Left cardiac atrium (tissue), 4 donors: ENCODE results near the gene JUP. TPM values are rescaled to one million over a fixed set of nuclear protein-coding genes. Genes with fewer than 3 reads are reported as not detected.

ENCODE experiments used
- ATAC-seq, 2 donors: fragments of 200-7000 bp; cut with Tn5 transposase; one replicate each; pipeline ENCODE4 v1.9.1; 2020; ENCODE audit warnings: mild to moderate bottlenecking in 2 of 2, moderate library complexity in 2 of 2
- DNase-seq: peaks from one replicate; pipeline ENCODE4 v3.0.0-alpha.2; 2020
- intact Hi-C, 2 donors: fragments of 100-400 bp; cut with DNase I; formaldehyde crosslinking; loops; one replicate each; pipeline versions ENCODE4 v1.14.1 to v1.15.1; 2022 to 2023
- total RNA-seq, 2 donors: library from RNA; stranded (reverse); fragmentation: NEBNext Ultra II Directional; extraction: Animal tissue kit (Norgen Biotek cat#: 25700); gene quantifications; one replicate each; pipeline ENCODE4 v1.2.1, GENCODE V29; 2021
- donor health status: DM: no; HTN: yes; CAD: no.
- donor health status: DM: no; HTN: yes; CAD: no; lungs with severe emphysema.
- donor health status: DM: yes; HTN: yes; CAD: no.
- donor health status: Dilated cardiomyopathy.

Gene JUP
- total RNA-seq, 2 donors from 2014 or later, result 117 to 139 TPM

DNA sequence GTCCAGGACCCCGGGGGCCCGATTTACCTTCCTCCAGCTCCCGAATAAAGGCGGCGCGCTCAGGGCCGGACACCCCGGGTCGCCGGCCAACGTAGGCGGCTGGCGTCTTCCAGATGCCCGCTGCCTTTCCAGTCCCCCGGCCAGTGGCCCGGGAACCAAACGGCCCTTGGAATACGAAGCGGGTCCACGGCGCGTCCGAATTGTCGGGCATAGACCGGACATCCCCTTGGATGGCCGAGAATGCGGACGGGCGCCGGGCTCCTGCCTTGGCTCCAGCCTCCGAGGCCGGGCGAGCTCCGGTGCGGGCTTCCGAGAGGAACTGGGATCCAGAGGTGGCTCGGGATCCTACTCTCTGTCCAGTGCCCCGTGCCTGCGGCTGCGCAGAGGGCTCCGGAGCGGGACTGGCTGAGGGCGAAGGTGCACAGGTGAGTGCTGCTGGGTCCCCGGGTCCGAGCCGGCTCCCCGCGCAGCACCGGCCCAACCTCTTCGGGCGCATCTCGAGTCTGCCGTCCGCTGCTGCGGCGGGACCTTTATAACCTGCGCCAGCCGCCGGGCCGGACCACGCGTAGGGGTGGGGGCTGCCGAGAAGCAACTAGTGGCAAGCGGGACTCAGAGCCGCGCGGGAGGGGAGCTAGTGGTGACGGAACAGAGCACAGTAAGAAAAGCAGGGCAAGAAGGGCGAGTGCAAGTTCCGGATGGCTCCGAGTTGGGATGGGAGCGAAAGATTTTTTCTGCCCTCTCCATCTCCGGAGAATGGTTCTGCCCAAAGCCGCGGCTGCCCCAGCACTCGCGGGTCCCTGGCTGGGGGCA, 52.2 kb downstream of the JUP start, which contains the start of gene HAP1:
HAP1 (minus strand) TSS at position 505 of the 810 bp plus-strand sequence; CDS start at position 496, 9 bp downstream.
- intact Hi-C loops, result no loop called here
- peak; percentile 37 for DNase-seq
- ATAC-seq, result peak; percentile 8 to 42

DNA sequence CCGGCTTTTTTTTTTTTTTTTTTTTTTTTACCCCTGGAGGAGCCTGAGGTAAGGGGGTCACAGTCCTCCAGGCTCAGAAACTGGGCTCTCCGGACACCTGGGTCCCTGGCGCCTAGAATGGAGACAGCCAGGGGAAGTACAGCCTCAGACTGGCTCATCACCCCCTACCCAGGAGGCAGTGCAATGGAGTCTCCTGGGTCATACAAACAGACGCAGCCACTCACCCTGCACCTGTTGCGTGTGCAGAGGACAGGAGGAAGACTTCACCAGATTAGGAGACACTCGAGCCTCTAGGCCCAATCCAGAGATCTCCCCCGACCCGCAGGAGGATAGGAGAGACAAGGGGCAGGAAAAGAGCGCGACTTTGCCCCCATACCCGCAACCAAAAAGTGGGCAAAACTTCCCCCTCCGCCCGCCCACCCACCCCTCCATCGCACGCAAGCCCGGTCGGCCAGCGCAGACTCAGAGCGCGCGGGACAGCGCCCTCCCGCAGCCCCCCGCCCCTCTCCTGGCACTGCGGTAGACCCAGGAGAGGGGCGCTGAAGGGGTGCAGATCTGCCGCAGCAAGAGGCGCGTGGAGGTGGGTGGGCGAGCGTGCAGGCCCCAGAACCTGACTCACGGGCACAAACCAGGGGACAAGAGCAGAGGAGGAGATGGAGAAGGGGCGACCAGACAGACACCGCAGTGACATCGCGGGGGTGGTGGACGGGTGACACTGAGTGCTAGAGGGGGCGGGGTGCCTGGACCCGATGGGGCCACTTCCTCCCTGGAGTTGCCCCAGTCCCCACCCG, 53.0 kb downstream of the JUP start:
- intact Hi-C loops, result no loop called here
- no peak for ATAC-seq
- no peak for DNase-seq

DNA sequence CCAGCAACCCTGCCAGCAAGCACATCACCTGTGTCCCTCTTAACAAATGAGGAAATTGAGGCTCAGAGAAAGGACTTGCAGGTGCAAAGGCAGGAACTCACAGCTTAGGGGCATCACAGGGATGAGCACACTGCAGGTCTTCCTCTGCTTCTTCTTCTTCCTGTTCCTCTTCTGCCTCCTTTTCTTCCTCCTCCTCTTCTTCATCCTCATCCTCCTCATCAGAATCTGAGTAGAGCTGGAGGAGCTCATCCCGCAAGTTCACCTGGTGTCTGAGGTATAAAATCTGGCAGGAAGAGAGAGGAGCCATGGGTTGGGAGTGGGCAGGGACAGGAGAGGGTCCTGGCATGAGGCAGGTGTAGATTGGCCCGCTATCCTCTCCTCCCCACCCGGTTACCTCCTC, 54.7 kb downstream of the JUP start:
- DNase-seq (no peak), ATAC-seq (no peak)
- intact Hi-C loops, result no loop called here

DNA sequence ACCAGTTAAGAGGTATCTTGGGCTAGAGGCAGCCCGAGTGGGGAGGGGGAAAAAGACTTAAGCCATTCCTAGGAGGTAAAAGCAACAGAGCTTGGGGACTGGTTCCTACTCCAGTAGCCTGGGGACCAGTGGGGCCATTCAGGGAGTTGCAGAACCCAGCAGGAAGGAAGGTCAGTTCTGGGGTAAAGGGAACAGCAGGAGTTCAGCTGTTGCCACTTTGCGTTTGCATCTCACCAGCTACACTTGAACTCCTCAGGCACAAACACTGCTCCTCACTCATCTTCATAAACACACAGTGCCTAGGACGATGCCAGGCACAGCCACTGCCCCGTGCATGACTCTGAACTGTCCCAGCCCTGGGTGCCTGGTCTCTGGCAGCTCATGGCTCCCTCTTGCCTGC, 56.0 kb downstream of the JUP start:
- intact Hi-C loops, result no loop called here
- ATAC-seq, result no peak
- DNase-seq, result no peak

DNA sequence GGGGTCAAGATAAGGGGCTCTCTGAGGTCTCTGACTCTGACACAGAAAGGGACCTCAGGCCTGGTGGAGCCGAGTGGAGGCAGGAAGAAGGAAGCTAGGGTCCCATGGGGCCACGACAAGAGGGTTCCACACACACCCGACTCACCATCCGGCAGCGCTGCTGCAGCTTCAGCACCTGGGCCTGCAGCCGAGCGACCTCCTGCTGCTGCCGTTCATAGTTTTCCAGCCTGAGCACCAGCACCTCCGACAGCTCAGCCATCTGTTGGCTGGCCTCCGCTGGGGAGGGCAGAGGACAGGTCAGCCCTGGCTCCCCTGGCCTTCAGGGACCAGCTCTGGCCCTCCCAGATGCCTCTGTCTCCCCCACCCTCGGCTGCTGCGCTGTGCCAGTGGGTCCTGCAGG, 58.5 kb downstream of the JUP start:
- ATAC-seq (no peak), DNase-seq (no peak)
- intact Hi-C loops, result no loop called here

DNA sequence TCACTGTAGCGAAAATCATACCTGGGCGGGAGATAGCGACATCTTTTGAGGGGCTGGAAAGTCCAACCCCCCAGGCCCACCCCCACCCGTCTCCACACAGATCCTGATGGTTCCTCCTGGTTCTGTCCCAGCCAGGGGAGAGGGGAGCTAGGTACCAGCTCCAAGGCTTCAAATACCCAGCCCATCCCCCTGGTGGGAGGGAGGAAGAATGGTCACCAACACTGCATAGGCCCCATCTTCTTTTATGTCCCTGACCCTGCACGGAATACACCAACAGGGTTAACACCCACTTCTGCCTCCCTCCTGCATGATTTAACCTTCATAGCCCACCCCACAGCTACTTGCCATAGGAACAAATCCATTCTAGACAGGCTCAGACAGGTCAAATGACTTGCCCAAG, 61.4 kb downstream of the JUP start:
- no peak for DNase-seq
- ATAC-seq, result no peak
- intact Hi-C loops, result no loop called here

DNA sequence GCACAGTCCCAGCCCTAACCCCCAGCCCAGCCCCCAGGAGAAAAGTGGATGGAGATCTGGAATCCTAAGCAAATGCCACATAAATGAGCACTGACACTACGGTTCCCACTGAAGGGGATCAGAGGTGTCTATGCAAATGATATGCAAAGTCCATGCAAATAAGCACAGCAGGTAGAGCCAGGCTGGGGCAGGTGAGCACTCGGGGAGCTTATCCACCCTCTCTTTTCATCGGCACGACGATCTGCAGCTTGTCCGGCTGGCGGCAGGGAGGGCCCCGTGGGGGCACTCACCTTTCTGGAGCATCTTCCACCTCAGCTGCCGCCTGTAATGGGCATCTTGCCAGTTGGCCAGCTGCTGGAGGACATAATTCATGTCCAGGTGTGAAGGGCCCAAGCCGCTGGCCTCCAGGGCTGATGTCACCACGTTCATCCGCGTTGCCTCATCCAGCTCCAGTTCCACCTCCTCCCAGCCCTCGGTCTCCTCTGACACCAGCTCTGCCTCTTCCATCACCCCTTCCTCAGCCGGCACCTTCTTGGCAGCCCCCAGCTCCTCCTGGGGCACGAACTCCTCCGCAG, 61.9 kb downstream of the JUP start:
- DNase-seq (no peak), ATAC-seq (no peak)
- intact Hi-C loops, result no loop called here

DNA sequence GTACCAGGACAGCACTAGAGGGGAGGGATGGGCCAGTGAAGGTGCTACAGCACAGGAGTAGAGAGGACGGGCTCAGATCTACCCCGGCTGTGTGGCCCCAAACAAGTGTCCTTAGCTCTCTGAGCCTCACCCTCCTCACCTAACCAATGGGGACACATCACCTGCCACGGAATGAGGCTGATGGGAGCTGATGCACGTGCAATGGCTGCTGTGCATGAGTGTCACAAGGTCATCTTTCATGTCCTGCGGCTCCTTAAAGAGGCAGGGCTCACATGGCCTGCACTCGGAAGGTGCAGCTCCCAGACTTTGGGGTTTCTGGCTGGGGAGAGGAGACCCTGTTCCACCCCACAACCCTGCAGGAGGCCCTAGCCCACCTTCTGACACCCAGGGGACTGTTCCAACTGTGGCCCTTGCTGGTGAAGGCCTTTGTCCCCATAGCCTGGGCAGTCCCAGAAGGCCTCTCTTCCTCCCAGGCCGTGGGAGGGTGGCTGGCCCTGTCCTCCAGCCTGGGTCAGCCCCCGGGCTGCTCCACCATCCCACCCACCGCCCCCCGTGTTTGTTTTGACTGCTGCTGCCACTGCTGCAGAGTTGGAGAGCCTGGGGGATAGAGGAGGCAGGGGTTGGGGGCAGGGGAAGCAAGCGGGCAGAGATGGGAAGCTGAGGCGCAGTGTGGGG, 62.6 kb downstream of the JUP start:
- intact Hi-C loops, result no loop called here
- no peak for ATAC-seq

DNA sequence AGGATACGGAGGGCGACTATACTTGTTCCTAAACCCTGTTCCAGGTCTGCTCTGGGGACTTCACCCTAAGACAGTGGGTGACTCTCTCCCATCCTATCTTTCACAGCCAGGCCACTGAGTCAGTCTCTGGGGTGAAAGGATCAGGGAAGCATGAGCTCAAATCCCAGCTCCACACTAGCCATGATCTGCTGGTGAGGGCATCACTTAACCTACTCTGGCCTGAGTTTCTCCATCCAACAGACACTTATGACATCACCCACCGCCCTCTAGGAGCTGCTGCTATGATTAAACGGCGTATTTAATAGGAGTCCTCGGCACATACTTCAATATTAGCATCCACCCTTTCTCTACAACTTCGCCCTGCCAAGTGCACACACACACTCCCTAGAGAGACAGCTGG, 64.3 kb downstream of the JUP start:
- no peak for ATAC-seq
- no peak for DNase-seq
- intact Hi-C loops, result no loop called here

More for the DNA sequence above, 62.6 kb downstream of the JUP start:
- DNase-seq, result no peak

DNA sequence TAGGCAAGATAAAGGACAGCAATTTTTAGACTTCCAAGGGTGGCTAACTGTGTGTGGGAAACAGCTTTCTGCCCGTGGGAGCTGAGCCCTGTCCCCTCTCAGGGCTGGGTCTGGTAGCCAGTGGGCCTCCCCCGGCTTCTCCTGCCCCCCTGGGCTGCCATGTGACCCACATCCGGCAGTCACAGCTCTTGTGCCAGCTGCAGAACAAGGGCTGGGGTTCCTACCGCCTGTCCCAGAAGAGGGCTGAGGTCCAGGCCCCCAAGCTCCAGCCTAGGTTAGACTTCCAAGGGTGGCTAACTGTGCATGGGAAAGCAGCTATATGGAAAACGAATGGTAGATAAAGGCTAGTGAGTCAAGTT, 68.2 kb downstream of the JUP start:
- no peak for DNase-seq
- intact Hi-C loops, result no loop called here
- no peak for ATAC-seq

DNA sequence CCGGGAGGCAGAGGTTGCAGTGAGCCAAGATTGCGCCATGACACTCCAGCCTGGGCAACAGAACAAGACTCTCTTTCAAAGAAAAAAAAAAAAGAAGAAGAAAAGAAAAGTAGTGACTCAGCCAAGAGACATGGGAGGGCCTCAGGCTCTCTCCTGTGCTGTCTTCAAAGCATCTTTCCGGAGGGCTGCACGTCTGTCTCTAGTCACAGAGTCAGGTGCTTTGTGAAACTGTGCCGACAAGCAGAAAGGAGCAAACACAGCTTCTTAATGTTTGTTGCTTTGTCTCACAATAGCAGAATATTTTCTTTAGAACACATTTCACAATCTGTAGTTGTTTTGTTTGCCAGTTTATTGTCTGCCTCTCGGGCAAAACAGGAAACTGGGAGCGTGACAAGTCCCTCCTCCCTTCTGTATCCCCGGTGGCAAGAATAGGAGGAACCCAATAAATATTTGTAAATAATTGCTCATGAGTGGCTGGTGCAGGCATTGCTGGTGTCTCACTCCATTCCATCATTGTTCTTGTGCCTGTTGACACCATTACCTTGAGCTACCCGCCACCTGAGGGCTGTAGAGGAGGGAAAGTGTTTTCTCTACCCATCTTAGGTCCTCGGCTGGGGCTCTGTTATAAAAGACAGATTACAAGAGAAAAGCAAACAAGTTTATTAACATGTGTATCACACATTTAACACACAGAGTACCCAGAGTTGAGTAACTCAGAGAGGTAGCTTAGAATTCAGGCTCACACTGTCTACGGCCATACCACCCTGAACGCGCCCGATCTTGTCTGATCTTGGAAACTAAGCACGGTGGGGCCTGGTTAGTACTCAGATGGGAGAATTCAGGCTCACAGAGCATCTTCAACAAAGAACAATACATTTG, 68.9 kb downstream of the JUP start:
- ATAC-seq, result no peak
- intact Hi-C loops, result no loop called here
- no peak for DNase-seq

DNA sequence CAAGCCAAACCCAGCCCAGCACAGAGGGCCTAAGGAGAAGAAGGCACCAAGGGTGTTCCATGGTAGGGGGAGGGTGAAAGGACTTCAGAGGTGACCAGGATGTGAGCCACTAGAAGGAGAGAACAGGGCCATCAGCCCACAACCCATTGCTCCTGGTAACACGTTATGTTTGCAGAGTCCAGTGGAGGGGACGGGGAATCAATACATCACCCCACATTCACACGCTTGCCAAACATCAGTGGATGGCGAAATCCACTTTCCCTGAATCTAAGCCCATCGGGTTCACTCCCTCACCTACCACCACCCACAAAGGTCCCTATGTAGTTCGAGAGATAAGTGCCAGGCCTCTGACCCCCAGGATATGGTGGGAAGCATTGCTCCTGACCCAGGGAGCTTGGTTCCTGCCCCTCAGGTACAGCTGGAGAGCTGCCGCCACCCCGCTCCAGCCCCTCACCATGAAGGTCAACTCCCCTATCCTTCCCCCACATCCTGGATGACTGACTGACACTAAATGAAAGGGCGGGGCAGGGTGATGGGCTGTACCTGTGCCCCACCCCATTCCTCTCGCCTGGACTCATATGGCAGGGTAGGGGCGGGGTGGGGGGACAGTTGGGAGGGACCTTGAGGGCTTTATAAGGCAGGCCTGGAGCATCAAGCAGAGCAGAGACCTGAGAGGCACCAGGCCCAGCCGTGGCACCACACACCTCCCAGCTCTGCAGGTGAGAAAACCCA, 74.7 kb downstream of the JUP start, which contains the start of gene GAST:
GAST (plus strand) TSS at position 663 of the 732 bp plus-strand sequence. CDS start 3,106 bp downstream, outside the sequence.
- no peak for DNase-seq
- ATAC-seq, result no peak
- intact Hi-C loops, result no loop called here

DNA sequence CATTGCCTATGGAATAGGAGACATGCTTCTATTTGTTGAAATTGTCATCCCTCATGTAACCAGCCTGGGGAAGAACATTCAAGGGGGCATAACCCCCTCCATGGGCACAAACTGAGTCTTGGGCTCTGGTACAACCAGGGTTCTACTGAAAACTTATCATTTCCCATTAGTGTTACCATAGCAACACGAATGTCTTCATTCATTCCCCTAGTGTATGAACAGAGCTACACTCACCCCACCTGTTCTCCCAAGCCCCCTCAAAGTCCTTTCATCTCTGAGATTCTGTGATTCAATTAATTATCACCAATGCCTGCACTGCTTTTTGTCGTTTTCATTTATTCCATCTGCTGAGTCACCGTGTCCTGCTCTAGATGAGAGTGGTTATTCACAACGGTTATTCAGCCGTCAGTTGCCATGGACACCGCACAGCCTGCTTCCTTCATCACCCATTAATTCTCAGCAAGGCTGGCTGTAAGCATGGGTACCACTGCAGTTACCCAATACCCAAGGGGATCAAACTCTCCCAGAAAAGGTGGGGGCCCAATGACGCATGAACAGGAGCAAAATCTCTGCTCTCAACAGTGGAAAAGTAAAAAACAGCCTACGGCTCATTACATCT, 75.9 kb downstream of the JUP start:
- intact Hi-C loops, result no loop called here
- DNase-seq, result no peak
- no peak for ATAC-seq

DNA sequence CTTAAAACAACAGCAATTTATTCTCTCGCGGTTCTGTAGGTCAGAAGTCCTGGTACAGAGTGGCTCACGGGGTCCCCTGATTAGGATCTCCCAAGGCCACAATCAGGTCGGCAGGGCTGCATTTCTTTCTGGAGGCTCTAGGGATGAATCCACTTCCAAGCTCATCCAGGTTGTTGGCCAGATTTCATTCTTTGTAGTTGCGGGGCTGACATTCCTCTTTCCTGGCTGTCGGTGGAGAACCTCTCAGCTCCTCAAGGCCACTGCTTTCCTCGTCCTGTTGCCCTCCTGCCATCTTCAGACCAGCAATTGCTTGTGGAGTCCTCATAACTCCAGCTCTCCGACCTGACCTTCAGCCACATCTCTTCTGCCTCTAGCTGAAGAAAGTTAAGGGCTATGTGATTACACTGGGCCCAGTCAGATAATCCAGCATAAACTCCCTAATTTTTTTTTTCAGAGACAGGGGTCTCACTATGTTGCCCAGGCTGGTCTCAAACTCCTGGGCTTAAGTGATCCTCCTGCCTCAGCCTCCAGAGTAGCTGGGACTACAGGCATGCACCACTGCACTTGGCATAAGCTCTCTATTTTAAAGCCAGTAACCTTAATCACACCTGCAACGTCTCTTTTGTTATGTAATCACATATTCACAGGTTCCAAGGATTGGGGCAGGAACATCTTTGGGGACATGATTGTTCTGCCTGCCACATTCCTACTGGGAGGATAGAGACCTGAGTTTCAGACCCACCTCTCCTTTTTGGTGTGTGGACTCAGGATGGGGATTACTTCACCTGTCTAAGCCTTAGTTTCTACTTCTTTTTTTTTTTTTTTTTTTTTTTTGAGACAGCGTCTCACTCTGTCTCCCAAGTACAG, 78.5 kb downstream of the JUP start:
- ATAC-seq, result no peak
- intact Hi-C loops, result no loop called here

DNA sequence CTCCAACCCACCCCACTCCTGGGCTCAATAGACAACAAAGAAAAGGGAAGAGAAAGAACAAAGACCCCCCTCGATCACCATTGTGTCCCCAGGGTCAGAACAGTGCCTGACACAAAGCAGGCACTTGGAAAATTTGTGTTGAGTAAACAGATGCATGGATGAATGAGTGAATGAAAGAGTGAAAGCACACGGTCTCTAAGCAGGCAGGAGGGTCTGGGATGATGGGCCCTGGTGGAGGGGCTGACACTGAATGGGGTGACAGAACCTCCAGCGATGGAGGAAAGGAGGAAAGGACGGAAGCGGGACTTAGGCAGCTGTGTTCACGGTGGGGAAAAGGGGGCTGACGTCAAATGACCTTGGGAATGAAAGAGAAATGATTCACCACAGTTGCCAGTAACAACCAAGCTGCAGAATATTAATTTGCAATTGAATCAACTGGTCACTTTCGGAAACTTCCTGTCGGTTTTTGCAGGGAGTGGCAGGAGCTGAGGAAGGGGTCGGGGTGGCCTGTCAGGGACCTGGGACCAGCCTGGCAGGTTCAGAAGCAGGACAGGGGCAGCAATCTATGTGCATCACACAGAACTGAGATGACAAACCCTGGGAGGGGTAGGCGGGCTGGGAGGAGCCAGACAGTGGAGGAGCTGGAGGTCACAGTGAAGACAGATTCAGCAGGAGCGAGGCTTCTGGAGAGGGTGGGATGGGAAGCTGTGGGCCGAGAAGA, 81.1 kb downstream of the JUP start:
- no peak for DNase-seq
- intact Hi-C loops, result no loop called here
- no peak for ATAC-seq

More for the DNA sequence above, 78.5 kb downstream of the JUP start:
- DNase-seq, result no peak
